GM21390 (cell line): ENCODE data around the gene STIL.
"Not testable (repeated sequence)": the region's sequence is repeated elsewhere in the genome, so short reads cannot be mapped to it uniquely, and the experiment has no call there.

Experiments used
- ATAC-seq: cut with Tn5 transposase; IDR thresholded peaks from one replicate; pipeline ENCODE4 v1.9.1; 2021; ENCODE audit not compliant: unreplicated experiment

STIL gene

DNA sequence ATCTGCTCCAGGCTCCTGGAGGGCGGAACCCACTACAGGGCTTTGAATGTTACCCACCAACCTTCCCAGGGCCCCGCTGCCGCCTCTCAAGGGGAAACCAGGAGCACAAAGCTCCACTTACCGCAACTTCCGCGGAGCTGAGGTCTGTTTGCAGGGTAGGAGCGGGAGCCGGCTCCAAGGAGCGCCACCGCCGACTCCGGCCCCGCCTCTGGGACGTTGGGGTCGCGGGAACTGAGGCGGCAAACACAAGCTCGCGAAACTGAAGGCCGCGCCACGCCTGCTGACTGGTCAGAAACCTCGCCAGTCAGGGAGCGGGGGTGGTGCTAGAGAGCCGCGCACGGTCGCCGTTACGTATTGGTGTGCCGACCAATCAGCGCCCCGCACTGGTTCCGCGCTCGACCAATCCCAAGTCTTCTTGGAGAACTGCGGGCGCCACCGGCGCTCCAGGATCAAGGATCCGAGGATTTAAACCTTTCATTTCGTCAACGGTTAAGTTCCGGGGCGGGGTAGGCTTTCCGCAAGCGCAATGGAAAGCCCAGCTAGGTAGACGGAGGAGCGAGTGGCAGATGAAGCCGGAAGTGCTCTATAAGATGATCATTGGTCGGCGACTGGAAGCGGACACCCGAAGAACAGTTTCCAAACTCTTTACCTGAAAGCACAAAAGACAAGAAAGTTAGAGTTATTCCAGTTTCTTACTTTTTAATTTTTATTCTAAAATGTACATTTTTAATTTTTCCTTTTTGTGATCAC, at the start of gene STIL:
STIL (minus strand) TSS at position 233 of the 750 bp plus-strand sequence. CDS start 3,828 bp downstream, outside the sequence.
- peak; percentile 96 for ATAC-seq

DNA sequence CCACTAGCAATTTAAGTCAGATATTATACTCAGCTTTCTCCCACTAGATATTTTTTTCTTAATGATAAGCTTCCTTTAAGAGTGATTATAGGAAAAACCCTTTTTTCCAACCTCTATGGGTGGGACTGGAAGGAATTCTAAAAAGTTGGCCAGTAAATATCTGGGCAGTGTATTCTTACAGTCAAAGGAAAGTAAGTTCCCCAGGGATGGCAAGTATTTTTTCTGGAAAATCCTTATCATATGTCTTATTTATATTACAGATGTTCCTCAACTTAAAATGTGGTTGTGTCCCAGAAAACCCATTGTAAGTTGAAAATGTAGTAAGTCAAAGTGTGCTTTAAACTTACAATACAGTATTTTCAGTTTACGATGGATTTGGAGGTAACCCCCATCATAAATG, 48.9 kb upstream of the STIL start:
- no peak for ATAC-seq

DNA sequence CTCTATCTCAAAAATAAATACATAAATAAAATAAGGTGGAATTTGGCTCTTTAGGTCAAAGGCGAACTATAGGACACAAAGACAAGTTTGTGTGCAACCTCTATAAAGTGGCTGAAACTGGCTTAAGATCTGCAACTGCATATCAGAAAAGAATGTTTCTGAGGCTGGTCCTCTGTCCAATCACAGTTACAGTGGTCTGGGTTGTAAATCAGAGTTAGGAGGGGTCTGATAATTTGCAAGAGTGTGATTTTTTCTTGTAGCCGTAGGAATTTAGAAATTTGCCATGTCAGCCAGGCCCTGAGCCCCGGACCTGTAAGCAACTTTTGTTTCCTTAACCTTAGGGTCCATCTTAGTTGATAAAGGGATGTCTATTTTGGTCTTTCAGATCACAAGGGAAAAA, 47.4 kb upstream of the STIL start:
- no peak for ATAC-seq

DNA sequence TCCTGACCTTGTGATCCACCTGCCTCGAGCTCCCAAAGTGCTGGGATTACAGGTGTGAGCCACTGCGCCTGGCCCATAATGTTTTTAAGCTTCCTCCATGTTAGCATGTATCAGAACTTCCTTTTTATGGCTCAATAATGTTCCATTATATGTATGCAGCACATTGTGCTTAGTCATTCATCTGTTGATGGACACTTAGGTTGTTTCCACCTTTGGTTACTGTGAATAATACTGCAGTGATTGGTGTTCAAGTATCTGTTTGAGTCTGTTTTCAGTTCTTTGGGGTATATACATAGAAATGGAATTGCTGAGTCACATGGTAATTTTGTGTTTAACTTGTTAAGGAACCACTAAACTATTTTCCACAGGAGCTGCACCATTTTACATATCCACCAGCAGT, 37.4 kb upstream of the STIL start:
- peak; percentile 77 for ATAC-seq

DNA sequence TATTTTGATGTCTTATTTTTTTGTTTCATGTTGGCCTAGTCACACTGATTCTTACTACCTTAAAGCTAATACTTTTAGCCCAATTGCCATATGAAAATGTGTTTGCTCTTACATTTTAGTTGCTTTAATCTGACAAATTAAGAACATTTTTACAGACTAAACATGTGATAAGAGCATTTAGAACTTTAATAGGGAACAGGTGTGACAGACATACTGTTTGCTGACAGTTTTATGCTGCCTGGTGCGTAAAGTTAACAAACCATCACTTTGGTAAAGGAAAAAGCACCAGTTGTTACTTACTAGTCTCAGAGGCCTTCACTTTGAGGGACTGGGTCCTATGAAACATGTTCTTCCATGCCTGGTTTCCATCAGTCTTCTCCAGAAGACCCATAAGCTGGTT, 34.3 kb upstream of the STIL start:
- ATAC-seq, result no peak

DNA sequence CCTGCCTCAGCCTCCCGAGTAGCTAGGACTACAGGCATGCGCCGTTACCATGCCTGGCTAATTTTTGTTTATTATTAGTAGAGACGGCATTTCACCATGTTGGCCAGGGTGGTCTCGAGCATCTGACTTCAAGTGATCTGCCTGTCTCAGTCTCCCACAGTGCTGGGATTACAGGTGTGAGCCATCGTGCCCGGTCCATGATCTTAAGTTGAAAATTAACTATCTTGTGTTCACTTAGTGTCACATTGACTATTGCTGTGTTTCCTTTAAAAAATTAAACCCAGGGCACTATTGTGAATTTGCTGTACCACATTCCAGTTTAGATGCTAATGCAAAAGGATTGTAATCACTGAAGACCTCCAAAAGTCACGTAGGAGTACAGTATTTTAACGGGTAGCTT, 33.8 kb upstream of the STIL start:
- ATAC-seq, result no peak

GRCh38 chr1:47346979-47347378, 33.0 kb upstream of the STIL start:
- not testable (repeated sequence) for ATAC-seq

DNA sequence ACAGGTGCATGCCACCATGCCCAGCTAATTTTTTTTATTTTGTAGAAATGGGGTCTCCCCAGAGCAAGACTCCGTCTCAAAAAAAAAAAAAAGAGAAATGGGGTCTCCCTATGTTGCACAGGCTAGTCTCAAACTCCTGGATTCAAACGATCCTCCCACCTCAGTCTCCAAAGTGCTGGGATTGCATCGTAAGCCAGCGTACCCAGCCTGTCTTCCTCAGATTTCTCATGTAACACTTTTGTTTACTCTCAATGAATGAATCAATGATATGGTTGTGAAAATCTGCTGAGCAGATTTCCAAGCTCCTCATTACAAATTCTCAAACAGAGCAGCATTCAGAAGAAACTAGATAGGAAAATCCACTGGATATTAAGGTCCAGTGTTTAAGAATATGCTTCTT, 26.3 kb upstream of the STIL start:
- no peak for ATAC-seq

DNA sequence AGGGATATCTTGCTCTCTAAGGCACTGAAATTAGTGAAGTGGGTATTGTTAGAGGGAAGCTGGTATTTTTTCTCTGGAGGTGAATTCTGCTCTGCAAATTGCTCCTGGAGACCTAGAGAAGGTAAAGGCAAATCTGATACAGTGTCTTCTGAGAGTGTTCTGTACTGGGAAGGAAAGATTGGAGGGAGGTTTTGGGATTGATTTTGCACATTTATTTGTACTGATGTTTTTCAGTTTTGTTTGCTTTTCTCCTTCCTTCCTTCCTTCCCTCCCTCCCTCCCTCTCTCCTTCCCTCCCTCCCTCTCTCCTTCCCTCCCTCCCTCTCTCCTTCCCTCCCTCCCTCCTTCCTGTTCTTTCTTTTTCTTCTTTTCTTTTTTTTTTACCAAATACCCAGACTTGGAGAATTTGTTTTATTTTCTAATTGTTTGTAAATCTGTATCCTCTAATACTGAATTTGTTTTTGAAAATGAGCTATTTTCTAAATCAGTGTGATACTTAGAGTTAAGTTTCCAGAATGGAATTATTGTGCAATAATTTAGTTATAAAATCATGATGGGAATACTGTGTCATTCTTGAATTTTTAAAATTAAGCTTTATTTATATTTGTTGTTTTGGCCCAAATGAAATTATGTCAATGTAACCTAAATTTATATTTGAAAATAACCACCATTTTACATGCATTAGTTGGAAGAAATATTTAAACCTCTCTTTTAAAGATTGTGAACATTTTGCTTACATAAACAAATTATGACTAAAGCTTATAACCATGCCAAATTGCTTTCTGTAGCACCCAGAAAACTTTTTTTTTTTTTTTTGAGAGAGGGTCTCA, 24.5 kb upstream of the STIL start:
- ATAC-seq, result no peak

GRCh38 chr1:47337350-47337749, 23.4 kb upstream of the STIL start:
- no peak for ATAC-seq

DNA sequence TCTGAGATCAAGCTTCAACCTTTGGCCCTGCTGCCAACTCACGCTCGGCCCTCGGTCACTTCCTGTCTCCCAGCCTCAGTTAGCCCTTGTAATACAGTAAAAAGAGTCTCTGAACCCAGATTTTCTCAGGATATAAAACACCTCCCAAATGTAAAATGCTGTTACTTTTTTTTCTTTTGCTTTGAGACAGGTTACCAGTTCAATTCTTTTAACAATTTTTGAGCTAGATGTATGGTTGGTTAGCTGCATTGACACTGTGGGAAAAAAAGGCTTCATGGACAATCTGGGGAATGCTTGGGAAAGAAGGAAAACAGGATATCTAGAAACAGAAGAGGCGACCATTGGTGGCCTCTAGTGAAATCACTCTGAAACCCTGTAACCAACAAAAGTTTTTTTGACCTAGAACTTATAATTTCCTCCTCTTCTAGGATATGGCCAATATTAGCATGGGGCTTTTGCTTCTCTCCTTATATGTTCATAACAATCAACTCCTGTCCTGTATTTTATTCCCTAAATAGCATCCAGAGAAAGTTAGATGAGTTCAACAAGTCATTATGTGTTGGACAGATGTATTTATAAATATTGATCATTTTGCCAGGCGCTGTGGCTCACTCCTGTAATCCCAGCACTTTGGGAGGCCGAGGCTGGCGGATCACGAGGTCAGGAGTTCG, 21.0 kb upstream of the STIL start:
- no peak for ATAC-seq

DNA sequence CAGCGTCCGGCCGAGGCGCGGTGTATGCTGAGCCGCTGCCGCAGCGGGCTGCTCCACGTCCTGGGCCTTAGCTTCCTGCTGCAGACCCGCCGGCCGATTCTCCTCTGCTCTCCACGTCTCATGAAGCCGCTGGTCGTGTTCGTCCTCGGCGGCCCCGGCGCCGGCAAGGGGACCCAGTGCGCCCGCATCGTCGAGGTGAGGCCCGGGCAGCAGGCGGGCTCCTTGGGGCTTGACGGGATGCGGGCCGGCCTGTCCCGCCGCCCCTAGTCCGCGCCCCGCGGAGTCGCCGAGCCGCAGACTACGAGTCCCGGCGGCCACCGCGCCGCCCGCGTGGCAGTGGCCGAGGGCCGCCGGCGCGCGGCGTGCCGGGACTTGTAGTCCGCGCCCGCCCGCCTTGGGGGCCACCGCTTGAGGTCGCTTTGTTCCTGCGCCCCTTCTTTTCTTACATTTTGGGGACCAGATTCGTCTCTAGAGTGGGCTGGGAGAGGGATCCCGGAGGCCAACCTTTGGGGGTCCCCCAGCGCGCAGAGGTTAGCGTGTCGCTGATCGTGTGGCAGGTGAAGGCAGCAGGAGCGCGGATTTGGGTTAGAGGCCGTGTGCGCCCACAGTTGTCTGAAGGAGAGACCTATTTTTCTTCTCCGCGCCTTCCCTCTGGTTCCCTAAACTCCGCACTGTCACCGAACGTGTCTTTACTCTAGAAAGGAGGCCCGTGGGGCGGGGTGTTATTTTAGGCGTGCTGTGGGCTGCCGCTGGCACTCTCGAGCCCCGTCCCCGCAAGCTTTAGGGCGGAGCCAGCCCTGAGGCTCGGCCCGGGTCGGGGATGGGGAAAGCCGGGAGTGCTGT, 20.2 kb upstream of the STIL start:
- ATAC-seq, result peak; percentile 85

DNA sequence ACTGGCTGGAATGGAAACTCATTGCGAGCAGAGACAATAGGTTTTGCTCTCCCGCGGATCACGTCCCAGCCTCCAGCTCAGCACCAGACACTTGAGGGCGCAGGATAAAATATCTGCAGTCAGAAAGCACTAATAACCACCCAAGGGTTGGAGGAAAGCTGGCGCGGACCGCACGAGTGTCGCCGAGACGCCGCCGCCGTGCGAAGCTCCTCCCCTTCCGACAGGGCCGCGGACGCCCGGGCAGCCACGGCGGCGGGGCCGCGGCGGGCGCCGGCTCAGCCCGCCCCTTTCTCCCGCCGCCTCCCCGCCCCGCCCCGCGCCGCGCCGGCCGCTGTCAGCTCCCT, 19.6 kb upstream of the STIL start, which contains the start of gene CMPK1:
CMPK1 (plus strand) TSS at position 213 of the 344 bp plus-strand sequence. CDS start 156 bp downstream, outside the sequence.
- ATAC-seq, result peak; percentile 76

DNA sequence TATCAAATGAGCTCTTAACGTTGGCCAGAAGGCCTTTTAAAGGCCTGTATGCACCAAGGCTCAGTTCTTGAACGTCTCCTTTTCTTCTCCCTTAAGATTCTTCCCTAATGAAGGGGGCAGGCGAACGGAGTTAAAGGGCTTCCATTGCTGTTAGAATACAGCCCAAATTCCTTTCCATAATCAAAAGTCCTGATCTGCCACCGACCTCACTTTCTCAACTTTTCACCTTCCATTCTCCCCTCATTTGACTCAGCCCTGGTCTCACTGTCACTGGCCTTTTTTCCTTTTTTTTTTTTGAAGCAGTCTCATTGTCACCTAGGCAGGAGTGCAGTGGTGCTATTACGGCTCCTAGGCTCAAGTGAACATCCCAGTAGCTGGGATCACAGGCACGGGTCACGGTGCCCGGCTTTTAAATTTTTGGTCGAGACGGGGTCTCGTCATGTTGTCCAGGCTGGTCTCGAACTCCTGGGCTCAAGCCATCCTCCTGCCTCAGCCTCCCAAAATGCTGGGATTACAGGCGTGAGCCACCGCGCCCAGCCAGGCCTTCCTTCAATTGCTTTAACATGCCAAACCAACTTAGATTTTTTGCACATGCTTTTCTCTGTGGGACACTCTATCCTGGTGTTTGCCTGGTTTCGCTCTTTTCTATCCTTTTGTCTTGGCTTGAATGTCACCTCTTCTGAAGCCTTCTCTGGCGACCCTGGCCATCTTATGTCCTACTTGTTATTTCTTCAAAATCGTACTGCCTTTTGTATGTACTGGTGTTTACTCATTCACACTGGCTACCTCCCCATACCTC, 19.0 kb upstream of the STIL start:
- ATAC-seq, result no peak

- no peak for ATAC-seq
Observed at GRCh38 chr1:47331875-47332274, 17.9 kb upstream of the STIL start.

DNA sequence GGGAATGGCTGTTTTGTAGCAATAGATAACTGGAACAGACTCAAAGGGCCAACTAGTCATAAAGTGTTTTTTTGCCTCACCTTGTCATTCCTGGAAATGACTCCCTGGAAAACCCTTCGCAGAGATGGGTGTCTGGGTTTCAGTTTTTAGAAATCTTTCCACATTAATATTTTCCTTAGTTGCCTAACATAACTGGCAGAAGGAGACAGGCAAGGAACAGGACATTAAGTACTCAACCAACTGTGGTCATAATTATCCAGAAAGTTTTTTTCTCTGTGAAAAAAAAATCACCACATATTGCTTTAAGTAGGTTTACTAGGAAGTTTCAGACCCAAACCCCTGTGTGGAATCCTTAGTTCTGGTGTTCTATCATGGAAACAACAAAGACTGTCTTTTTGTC, 16.3 kb upstream of the STIL start:
- ATAC-seq, result no peak

DNA sequence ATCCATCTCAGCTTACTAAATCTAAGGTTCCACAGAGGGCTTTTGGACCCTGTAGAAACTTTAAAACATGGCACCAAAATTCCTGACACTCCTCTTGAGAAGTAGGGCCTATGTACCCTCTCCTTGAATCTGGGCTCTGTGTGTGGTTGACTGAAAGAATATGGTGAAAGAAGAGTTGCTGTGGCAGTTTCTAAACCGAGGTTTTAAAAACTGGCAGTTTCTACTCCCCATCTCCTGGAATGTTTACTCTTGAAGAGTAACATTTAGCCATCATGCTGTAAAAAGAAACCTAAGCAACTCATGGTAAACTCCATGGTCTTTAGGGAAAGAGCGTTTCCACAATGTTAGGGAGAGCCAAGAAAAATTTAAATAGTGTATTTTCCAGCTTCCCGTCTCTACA, 15.0 kb upstream of the STIL start:
- no peak for ATAC-seq

- ATAC-seq, result no peak
Observed at GRCh38 chr1:47326271-47326670, 12.3 kb upstream of the STIL start.

DNA sequence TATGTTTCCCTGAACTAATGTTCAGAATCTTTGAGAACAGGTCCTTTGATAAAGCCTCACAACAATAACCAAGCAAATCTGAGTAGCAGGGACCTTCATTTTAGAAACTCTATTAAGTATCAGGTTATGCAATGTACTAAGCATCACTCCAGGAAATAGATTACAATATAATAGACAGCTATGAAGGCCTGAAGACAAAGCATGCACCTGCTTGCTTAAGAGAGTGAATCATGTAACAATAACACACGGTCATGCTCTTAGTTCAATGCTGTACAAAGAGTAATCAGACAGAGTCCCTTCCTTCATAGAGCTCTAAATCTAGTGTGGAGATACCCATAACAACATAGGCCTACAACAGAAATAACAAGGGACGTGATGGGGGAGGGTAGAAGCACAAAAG, 11.6 kb upstream of the STIL start:
- ATAC-seq, result no peak

DNA sequence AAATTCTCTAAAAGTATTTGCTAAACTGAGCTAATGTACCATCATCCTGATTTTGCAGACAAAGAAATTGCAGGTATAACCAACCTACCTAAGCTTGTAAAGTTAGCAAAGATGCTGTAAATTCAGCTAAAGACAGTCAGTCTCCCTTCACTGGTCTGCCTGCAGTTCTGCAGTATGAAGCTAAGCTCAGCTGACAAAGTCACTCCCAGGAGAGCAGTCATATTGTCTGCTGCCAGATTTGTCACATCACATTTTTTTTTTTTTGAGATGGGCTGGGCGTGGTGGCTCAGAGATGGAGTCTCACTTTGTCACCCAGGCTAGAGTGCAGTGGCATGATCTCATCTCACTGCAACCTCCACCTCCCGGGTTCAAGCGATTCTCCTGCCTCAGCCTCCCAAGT, 10.7 kb upstream of the STIL start:
- no peak for ATAC-seq
